SU-DHL-6 (cell line): Measurements from ENCODE around the gene SACS.

Experiments
- EZH2phosphoT487 ChIP-seq: fragments of 200-600 bp; sonication (generic), shearing (Covaris generic); conservative IDR thresholded peaks from 2 replicates; pipeline ENCODE4 v1.6.1; 2018; ENCODE audit warnings: mild to moderate bottlenecking, antibody characterized with exemption, low read length, moderate library complexity, mixed read lengths
- TF ChIP-seq, protein P1 (sequence below): fragments of 200-600 bp; sonication (generic); IDR thresholded peaks from one replicate; pipeline ENCODE4 v1.5.1; 2017; ENCODE audit warnings: antibody characterized with exemption, mild to moderate bottlenecking, low read length, moderate library complexity; ENCODE audit not compliant: insufficient read depth, poor library complexity, severe bottlenecking

DNA sequence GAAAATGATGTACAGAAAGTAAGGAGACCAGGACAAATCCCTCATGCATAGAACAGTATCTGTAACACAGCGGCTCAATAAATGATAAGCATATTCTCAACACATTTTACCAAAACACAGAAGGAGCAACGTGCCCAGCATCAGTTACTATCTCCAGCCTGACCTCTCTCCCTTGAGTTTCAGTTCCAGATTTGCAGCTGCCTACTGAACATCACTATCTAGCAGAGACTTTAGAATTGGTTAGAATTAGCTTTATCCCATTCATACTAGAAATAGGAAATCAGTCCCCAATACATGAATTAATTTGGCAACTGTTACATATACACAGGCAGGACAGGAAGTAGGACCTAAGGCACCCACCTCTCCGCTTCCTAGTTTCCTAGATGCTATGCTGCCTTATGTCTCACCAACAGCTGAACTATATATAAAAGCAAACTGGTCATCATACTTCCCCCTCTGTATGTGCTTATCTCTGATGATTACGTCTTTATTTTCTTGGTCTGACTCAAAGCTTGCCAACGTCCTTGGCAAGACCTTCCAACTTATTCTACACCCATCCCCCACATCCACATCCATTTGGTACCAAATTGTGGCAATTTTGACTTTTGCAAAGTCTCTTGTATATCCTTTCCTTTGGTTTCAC, 61.1 kb downstream of the SACS start:
- TF ChIP-seq, protein P1, sequence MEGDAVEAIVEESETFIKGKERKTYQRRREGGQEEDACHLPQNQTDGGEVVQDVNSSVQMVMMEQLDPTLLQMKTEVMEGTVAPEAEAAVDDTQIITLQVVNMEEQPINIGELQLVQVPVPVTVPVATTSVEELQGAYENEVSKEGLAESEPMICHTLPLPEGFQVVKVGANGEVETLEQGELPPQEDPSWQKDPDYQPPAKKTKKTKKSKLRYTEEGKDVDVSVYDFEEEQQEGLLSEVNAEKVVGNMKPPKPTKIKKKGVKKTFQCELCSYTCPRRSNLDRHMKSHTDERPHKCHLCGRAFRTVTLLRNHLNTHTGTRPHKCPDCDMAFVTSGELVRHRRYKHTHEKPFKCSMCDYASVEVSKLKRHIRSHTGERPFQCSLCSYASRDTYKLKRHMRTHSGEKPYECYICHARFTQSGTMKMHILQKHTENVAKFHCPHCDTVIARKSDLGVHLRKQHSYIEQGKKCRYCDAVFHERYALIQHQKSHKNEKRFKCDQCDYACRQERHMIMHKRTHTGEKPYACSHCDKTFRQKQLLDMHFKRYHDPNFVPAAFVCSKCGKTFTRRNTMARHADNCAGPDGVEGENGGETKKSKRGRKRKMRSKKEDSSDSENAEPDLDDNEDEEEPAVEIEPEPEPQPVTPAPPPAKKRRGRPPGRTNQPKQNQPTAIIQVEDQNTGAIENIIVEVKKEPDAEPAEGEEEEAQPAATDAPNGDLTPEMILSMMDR = no peak
- TF ChIP-seq EZH2phosphoT487 = no peak
